IPS DF 4.7 (cell line): ENCODE data around the gene DDX39A.
"Not testable (repeated sequence)": the region's sequence is repeated elsewhere in the genome, so short reads cannot be mapped to it uniquely, and the experiment has no call there.

Experiments
- DNase-seq: peaks from one replicate; pipeline ENCODE4 v3.0.0-alpha.2; 2013; ENCODE audit warnings: low spot score; ENCODE audit errors: extremely low read depth

Gene DDX39A

DNA sequence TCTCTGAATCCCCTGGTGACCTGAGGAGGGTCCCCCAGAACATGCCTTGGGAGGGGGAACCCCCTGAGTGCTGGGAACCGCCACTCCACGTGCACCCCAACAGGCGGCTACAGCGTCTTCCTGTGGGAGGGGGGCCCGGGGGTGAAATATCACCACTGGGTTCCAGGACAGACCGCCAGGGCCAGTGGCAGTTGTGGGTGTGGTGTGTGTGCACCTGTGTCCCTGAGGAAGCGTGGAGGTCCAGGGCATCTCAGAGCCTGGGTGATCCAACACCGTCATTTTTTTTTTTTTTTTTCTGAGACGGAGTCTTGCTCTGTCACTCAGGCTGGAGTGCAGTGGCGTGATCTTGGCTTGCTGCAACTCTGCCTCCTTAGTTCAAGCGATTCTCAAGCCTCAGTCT is 33.6 kb downstream of the DDX39A start:
- DNase-seq = no peak

GRCh38 chr19:14383661-14384555 is 35.2 kb downstream of the DDX39A start:
- no peak for DNase-seq

- DNase-seq = no peak
These were observed 37.3 kb downstream of the DDX39A start for GRCh38 chr19:14381689-14382474.

DNA sequence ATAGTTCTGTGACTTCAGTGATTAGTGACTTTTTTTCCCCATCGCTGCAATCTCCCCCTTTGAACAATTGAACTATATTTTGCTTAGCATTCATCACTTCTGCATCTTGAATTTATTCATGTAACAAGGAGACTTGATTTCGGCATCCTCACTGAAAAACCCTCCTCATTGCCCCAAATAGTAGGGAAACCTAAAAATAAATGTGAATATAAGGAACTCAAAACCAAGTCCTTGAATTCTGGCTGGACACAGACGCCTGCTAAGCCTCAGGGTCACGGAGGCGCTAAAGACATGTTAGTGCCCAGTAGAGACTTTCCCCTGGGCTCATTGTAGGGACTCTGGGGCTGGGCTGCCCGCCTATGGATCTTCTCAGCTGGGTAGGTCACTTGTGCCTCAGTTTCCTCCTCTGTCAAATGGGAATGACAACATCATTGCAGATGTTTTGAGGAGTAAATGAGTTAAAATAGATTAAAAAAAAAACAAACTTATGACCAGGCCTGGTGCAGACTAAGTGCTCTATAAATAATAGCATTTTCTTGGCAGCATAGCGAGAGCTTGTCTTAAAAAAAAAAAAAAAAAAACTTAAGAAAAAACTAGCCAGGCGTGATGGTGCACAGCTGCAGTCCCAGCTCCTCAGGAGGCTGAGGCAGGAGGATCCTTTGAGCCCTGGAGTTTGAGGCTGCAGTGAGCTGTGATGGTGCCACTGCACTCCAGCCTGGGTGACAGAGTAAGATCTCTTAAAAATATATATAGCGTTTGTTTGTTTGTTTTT is 39.7 kb downstream of the DDX39A start:
- DNase-seq = no peak

GRCh38 chr19:14378890-14379289 is 40.3 kb downstream of the DDX39A start:
- DNase-seq = no peak

- DNase-seq = no peak
These were observed 41.2 kb downstream of the DDX39A start for GRCh38 chr19:14377883-14378328.

GRCh38 chr19:14375582-14376291 is 43.4 kb downstream of the DDX39A start:
- DNase-seq = no peak

DNA sequence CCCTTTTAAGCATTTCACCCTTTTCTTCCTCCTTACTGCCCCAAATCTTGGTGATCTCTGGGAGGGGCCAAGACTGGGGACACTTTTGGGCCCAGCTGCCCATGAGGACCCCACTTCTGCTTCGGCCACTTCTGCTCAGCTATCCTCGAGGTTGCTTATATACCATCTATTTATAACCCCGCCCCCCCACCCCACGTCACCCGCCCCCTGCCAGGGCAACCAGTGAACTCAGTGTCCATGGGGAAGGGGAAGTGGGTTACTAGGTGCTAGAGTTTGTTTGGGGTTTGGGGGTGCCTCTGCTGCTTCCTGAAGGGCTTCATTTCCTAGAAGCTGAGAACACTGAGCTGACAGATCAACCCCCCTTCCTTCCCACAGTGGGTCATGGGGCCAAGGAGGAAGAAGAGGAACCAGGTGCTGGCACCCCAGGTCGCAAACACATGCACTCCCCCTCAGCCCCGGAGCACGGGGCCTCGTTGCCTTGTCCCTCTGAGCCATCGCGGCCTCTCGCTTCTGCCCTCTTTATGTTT is 44.0 kb downstream of the DDX39A start:
- DNase-seq = no peak

DNA sequence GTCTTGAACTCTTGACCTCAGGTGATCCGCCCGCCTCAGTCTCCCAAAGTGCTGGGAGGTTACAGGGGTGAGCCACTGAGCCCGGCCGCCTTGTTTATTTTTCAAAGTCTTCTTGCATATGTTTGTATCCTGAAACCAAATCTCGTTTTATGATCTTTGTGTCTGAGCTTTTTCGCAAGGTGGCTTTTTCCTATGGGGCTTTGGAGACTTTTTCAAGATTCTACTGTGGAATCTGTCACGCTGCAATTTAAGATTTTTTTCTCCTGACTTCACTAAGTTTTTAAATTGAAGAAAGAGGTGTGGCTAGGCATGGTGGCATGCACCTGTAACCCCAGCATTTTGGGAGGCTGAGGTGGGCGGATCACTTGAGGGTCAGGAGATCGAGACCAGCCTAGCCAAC is 44.8 kb downstream of the DDX39A start:
- DNase-seq = not testable (repeated sequence)

DNA sequence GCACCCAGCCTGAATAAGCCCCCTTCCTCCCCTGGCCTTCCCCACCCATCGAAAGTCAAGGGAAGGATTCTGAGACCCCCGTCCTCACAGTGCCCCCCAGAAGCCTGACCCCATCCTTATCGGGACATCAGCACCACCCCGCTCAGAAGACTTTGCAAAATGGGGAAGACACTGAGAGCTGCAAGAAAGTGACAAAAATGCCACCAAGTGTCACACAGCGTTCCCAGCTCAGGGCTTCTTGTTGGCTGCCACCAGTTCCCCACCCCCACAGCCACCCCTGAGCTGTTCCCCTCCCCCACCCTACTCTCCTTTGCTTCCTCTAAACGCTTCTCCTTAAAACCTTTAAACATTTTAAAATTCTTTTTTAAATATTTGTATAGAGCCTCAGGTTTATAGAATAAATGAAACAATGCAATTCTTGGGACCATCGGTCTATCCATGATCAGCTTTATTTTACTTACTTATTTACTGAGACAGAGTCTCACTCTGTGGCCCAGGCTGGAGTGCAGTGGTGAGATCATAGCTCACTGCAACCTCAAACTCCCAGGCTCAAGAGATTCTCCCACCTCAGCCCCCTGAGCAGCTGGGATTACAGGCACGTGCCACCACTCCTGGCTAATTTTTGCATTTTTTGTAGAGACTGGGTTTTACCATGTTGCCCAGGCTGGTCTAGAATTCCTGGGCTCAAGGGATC is 46.6 kb downstream of the DDX39A start:
- DNase-seq = not testable (repeated sequence)

GRCh38 chr19:14371301-14371821 is 47.8 kb downstream of the DDX39A start:
- DNase-seq = no peak

DNA sequence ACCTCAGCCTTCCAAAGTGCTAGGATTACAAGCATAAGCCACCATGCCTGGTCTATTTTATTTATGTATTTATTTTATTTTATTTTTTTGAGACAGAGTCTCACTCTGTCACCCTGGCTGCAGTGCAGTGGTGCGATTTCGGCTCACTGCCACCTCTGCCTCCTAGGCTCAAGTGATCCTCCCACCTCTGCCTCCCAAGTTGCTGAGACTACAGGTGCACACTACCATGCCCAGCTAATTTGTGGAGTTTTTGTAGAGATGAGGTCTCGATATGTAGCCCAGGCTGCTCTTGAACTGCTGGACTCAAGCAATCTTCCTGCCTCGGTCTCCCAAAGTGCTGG is 48.2 kb downstream of the DDX39A start:
- DNase-seq = no peak

DNA sequence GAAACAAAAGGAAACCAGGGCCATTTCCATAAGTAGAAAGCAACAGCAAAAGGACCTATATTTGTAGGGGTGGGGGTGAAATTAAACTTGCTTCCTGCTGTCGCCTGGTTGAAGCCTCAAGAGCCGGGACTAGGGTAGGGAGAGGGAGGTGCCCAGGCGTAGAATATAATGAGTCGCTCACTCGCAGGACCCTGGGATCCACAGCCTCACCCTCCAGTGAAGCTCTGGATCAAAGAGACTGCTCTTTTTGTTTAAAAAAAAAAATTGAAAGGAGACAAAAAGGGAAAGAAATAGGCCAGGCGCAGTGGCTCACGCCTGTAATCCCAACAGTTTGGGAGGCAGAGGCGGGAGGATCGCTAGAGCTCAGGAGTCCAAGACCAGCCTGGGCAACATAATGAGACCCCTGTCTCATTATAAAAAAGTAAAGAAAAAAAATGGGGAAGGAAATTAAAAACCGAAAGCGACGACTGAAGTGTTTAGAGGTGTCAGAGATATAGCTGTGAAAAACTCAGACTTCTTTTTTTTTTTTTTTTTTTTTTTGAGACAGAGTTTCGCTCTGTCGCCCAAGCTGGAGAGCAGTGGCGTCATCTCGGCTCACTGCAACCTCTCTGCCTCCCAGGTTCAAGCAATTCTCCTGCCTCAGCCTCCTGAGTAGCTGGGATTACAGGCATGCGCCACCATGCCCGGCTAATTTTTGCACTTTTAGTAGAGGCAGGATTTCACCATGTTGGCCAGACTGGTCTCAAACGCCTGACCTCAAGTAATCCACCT is 48.8 kb downstream of the DDX39A start:
- DNase-seq = no peak

- DNase-seq = no peak
These were observed 49.6 kb downstream of the DDX39A start for GRCh38 chr19:14369399-14370168.

- DNase-seq = no peak
These were observed 51.1 kb downstream of the DDX39A start for GRCh38 chr19:14368011-14368513.

DNA sequence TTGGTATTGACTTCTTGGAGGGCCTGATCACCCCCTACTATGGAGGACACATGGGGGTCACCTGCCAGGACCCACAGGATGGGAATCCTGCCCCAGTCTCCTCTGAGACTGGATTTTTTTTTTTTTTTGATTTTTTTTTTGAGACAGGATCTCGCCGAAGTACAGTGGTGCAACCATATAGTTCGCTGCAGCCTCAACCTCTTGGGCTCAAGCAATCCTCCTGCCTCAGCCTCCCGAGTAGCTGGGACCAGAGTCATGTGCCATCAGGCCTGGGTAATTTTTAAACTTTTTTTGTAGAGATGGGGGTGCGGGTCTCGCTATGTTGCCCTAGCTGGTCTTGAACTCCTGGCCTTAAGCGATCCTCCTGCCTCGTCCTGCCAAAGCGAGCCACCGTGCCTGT is 52.1 kb downstream of the DDX39A start:
- no peak for DNase-seq

GRCh38 chr19:14366529-14366928 is 52.6 kb downstream of the DDX39A start:
- peak; percentile 85 for DNase-seq

GRCh38 chr19:14364098-14364443 is 55.1 kb downstream of the DDX39A start:
- not testable (repeated sequence) for DNase-seq
